Bronchus fibroblast of lung (primary cell): ENCODE data around the gene DCTN3. TPM values are rescaled to one million over a fixed set of nuclear protein-coding genes. Genes with fewer than 3 reads are reported as not detected.

ENCODE experiments used
- total RNA-seq: library from RNA; depleted of rRNA; stranded (reverse); fragments of >200 nt; gene quantifications from 2 replicates; pipeline ENCODE4 v1.2.3, GENCODE V29; 2015

DCTN3 gene
- 125 and 175 TPM in 2 replicates for total RNA-seq

GRCh38 chr9:34620061-34620994, at the start of gene DCTN3:
DCTN3 (minus strand) TSS chr9:34620495; CDS start chr9:34620464, 31 bp downstream.

DNA sequence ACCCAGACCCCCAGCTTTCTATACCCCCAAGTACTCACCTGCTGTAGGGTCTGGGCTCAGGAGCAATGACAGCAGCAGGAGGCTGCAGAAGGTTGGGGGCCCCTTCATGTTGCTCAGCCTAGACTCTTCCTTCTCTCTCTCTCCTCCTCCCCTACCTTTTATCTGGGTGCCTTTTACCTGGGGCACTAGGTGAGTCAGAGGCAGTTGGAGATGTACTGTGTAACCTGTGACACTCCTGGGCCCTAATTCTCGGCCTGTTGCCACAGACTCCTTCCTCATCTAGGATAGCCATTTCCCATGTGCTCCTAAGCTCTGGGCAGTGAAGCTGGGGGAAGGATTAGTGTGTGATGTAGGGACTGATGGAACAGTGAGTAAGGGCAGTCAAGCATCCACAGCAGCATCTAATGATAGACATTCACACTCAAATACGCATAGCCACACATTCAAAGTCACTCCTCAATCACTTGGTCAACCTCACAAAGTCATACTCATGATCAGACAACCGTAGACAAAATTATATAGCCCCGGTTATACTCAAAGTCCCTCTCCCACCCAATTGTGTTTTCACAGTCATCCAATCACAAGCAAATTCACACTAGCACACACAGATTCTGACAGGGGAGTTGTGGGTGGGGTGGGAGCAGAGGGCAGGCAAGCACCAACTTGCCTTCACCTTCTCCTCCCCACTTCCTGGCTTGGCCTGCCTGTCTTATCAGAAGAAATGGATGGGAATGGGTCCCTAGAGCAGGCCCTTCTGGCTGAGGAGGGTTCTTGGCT, 42.4 kb upstream of the DCTN3 start, which contains the start of gene CCL27:
Gene CCL27 (minus strand): TSS at position 132 of the 777 bp plus-strand sequence. CDS start 24 bp downstream, at position 108.

GRCh38 chr9:34651876-34652601, 31.7 kb upstream of the DCTN3 start, which contains the start of gene IL11RA:
IL11RA (plus strand) TSS chr9:34652185; CDS start chr9:34655218, 3,033 bp downstream.

GRCh38 chr9:34646211-34647083, 26.2 kb upstream of the DCTN3 start, which contains the start of gene GALT:
GALT (plus strand) TSS chr9:34646675; CDS start chr9:34646705, 30 bp downstream.

DNA sequence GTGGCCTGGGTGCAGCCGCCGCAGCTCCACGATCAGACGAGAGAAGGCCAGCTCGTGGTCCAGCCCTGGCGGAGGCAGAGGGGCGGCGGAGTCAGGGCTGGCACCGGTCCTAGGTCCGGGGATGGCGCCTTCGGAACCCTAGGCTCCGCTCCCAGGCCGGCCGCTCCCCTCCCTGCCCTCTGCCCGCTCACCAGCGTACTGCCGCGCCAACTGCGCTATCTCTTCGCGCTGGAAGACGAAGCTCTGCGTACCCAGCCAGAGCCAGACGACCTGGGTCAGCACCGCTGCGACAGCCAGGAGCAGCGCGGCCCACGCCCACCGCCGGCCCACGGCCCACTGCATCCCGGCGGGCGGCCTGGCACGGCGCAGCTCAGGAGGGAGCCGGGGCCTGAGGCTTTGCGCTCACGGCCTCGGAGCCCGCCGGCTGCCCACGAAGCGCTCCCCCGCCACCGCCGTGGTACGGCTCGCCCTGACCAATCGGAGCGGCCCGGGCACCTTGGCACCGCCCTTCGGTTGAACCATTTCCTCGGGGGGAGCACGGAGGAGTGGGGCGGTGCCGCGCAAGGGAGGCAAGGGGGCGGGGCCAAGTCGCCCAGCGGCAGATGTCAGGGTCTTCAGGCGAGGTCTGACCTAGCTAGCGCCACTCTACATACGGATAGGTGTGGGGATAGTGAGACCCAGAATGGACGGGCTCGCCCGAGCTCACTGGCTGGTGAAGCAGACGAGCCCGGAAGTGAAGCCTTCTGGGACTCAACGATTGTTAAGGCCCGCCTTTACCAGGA, 17.3 kb upstream of the DCTN3 start, which contains the start of gene SIGMAR1:
Gene SIGMAR1 (minus strand): TSS at position 432 of the 782 bp plus-strand sequence. CDS start 90 bp downstream, at position 342.

GRCh38 chr9:34628656-34629490, 8.6 kb upstream of the DCTN3 start, which contains the start of gene ARID3C:
ARID3C (minus strand) TSS chr9:34629066; CDS start chr9:34628014, 1,052 bp downstream.

DNA sequence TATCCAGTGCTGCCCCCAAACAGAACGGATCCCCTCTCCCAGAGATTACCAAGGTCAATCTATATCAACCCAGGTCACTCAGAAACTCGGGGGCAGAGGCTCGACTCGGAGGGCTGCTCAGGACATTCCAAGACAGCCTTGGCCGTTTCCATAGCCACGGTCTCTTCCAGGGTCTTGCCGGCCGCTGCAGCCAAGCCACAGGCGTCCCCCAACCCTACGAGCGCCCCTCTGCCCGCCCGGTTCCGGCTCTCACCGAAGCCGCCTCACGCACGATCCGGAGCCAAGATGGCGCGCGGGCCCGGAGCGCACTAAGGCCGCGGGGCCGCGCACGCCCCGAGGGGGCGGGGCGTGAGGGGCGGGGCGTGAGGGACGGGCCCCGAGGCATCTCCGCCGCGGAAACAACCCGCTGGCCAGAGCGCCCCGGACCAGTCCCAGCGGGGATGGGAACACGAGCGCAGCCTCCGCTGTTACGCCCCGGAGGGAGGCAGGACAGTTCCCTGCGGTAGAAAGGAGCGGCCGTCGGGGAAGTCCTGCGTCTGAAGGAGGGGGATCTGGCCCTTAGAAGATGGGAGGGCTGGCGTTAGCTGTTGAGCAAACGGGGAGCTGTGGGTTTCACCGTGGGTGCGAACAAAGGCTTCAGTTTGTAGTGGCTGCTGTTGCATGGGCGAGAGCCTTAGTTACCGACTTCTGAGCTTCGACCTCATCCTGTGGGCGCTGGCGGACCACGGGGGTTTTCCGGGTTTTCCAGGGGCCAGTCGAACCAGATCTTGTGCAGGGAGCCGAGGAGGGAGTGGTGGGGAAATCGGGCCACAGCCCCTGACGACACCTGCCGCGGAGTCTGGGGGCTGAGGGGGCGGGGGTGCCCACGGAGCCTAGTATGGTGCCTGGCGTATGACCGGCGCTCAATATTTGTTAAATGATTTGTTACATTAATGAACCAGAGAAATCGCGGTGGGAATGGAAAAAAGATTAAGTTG, 8.2 kb downstream of the DCTN3 start, which contains the start of gene RPP25L:
Gene RPP25L (minus strand): TSS at position 287 of the 977 bp plus-strand sequence. CDS start 801 bp downstream, outside the sequence.

DNA sequence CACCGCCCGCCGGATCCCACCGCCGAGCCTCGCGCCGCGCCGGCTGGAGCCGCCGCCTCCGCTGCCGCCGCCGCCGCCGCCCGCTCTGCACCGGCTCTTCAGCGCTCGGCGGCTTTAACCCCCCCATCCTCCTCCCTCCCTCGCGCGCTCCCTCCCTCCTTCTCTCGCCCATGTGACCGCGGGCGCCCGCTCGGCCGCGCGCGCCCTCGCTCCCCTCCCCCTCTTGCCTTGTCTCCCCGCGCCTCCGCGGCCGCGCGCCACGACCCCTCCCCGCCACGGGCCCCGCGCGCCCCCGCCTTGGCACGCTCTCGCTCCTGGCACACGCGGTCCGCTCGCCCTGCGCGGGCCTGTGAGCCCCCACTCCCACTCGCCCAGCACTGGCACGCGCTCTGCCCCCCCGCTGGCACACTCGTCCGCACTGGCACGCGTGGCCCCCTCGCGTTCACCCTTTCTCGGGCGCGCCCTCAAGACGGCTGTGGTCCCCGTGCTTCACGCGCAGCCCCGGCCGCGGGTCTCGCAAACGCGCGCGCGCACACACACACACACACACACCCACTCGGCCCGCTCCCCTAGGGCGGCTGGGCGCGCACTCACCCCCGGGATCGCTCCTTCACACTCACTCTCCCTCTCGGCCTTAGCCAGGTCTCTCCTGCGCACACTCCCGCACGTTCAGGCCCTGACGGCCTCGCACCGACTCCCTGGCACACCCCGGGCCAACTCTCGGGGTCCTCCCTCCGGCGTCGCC, 30.5 kb downstream of the DCTN3 start, which contains the start of gene CNTFR:
Gene CNTFR (minus strand): TSS at position 89 of the 745 bp plus-strand sequence. CDS start 20,743 bp downstream, outside the sequence.

Other genes starting within 250 kb of the DCTN3 start
- 1.2 and 1.3 TPM in 2 replicates for gene MYORG, start 243.6 kb downstream of the DCTN3 start, total RNA-seq
- gene FAM219A, start 161.9 kb downstream of the DCTN3 start, total RNA-seq, result 10.4 and 11.6 TPM in 2 replicates
- not detected in 2 replicates for gene DNAI1, start 161.7 kb downstream of the DCTN3 start, total RNA-seq
- not detected in 2 replicates for gene ENHO, start 97.5 kb downstream of the DCTN3 start, total RNA-seq
- gene CNTFR, start 30.8 kb downstream of the DCTN3 start, total RNA-seq, result not detected in 2 replicates
- 33.7 and 35.5 TPM in 2 replicates for gene RPP25L, start 8.4 kb downstream of the DCTN3 start, total RNA-seq
- gene ARID3C, start 8.6 kb upstream of the DCTN3 start, total RNA-seq, result not detected in 2 replicates
- 223 and 227 TPM in 2 replicates for gene SIGMAR1, start 17.3 kb upstream of the DCTN3 start, total RNA-seq
- gene GALT, start 26.2 kb upstream of the DCTN3 start, total RNA-seq, result 15.5 and 18.5 TPM in 2 replicates
- gene IL11RA, start 31.7 kb upstream of the DCTN3 start, total RNA-seq, result 13.8 and 16.5 TPM in 2 replicates
- gene CCL27, start 42.2 kb upstream of the DCTN3 start, total RNA-seq, result not detected in 2 replicates
- gene CCL19, start 70.8 kb upstream of the DCTN3 start, total RNA-seq, result not detected in 2 replicates
- gene CCL21, start 89.6 kb upstream of the DCTN3 start, total RNA-seq, result not detected in 2 replicates